Activated CD4-positive, alpha-beta T cell treated with anti-CD3 and anti-CD28 coated beads, Interleukin-2, amount 50 U/mL, for 24 hours (primary cell): ENCODE measurements around the gene TBRG1.
A peak's percentile ranks its signal among the peaks of the same experiment; 100 is the strongest.
"Not testable (repeated sequence)": the region's sequence is repeated elsewhere in the genome, so short reads cannot be mapped to it uniquely, and the experiment has no call there.

ENCODE experiments used
- DNase-seq, 2 donors: peaks; one replicate each; pipeline ENCODE4 v3.0.0-alpha.2; 2020; ENCODE audit warnings: low read depth in 1 of 2, low spot score in 1 of 2

Gene TBRG1, protein sequence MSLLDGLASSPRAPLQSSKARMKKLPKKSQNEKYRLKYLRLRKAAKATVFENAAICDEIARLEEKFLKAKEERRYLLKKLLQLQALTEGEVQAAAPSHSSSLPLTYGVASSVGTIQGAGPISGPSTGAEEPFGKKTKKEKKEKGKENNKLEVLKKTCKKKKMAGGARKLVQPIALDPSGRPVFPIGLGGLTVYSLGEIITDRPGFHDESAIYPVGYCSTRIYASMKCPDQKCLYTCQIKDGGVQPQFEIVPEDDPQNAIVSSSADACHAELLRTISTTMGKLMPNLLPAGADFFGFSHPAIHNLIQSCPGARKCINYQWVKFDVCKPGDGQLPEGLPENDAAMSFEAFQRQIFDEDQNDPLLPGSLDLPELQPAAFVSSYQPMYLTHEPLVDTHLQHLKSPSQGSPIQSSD

DNA sequence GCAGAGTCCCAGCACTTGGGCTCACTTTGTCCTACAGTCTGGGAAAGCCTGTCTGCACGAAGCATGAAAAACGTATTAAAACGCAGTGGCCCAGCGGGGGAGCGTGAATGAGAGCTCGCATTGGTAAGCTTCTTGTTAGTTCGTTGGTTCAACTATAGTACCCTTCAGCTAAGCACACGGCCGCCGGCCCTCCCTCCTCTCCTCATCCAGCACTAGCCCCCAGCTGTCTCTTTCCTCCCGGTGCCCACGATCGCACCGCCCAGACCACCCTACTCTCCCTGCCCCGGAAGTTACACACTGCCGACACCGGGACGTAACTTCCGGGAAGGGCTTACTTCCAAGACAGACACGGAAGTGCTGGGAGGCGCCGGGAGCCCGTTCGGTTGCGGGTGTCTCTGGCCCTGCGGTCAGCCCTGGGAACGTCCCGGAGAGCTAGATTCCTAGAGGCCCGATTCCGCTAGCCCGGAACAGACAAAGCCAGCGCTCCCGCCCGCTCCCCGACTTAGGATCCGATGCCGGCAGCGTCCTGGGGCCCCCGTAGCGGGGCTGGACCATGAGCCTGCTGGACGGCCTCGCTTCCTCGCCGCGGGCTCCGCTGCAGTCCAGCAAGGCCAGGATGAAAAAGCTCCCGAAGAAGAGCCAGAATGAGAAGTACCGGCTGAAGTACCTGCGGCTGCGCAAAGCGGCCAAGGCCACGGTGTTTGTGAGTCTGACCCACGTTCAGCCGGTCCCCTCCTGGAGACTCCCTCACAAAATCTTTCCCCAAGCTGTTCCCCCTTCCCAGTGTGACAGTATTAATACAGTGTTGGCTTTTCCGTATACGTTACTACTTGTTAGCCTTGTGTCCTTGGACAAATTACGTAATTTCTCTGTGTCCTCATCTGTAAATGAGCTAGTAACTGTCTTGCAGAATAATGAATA is at the start of gene TBRG1:
Gene TBRG1 (plus strand): TSS at position 334 of the 921 bp plus-strand sequence. CDS start 220 bp downstream, at position 554.
- peak; percentile 60 to 81 for DNase-seq

DNA sequence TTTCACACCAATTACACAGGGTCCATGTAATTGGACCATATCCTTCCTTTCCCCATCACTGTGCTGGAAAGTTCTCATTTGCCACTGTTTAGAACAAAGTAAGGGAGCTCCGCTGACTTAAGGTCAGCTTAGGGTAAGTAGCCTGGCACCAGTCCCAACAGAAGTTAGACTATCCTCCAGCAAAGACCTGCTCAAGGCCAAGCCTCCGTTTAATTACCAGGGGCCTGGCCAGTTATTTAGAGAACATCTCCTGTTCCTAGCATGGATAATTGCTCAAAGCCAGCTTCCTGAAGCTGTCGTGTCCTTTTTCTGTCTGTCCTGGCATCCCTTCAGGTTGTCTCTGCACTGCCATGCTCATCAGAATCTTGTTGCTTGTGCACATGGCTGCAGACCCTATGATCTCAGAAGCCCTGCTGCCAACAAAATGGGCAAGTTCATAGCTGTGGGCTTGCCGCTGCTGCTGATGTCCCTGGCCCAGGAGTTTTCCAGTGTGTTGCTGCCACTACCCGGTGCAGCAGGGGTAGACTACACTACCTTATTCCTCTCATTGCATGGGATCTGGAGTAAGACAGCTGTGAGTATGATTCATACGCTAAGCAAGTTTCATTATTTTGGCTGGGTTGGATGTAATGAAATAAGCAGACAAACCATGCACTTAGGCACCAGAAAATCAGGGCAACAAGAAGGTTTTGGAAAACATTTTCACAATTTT is 44.8 kb upstream of the TBRG1 start:
- DNase-seq = no peak

GRCh38 chr11:124578761-124579160 is 43.9 kb upstream of the TBRG1 start:
- DNase-seq = no peak

GRCh38 chr11:124581817-124582216 is 40.8 kb upstream of the TBRG1 start:
- DNase-seq = no peak

DNA sequence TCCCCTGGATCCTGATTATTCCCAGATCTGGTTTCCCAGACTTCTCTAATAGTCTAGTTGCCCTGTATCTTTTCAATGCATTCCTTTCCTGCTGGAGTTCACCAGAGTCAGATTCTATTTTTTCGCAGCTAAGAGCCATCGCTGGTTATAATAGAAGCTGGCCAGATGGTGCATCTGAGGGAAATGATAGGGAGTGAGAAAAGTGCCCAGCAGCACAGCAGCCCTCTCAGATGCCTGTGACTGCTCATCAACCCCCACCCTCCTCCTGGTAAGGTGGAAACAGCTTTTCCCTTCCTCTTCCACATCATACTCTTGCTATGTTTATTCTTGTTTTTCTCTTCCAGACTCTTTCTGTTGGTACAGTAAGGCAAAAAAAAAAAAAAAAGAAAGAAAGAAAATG is 40.1 kb upstream of the TBRG1 start:
- no peak for DNase-seq

GRCh38 chr11:124583781-124584180 is 38.9 kb upstream of the TBRG1 start:
- no peak for DNase-seq

DNA sequence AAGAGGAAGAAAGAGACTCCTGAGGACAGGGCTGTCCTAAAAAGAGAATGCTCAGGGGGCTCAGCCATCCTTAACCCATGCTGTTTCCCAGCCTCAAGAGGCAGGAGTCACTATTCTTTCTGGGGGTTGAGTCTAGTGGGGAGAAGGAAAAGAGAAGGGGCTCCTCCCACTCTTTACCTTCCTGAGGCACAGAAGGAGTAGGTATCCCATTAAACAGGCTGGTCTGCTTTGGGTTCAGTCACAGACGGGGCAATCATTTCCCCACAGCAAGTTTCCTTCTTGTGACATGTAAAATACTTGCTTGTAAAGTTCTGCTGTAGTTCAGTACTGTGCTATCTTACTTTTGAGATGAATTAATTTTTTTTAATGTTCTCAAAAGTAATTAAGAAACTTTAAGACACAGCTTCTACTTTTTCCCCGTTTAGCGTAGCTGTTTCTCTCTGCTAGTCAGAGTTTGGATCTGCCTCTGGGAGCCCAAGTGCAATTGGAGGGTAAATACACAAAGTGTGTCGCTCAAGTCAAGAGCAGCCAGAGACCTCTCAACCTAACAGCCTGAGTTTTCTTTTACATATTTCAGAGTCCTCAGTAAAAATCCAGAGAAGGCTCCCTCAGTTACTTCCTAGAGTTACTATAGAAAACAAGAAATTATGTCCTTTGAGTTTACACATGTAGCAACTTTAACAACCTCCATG is 37.8 kb upstream of the TBRG1 start:
- DNase-seq = no peak

- peak in 1 of 2 donors; percentile 34 for DNase-seq
These were observed 36.3 kb upstream of the TBRG1 start for GRCh38 chr11:124586238-124586860.

- no peak for DNase-seq
These were observed 31.2 kb upstream of the TBRG1 start for GRCh38 chr11:124591430-124591829.

DNA sequence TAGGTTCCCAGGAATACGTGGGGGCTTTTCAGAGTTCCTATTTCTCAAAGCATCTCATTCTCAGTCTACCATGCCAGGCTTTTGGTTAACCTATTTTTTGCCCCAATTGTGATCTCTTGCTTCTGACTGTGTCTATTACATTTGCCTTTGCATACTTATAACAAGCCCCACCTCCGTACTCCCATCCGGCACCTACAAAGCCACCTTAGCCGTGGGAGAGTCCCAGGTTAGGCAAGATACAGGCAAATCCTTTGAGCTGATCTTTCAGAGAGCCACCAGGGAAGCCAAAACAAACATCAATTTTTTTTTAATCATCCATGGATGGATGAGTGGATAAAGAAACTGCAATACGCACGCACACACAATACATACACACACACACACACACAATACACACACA is 30.0 kb upstream of the TBRG1 start:
- no peak for DNase-seq

- no peak for DNase-seq
These were observed 27.4 kb upstream of the TBRG1 start for GRCh38 chr11:124595302-124595701.

DNA sequence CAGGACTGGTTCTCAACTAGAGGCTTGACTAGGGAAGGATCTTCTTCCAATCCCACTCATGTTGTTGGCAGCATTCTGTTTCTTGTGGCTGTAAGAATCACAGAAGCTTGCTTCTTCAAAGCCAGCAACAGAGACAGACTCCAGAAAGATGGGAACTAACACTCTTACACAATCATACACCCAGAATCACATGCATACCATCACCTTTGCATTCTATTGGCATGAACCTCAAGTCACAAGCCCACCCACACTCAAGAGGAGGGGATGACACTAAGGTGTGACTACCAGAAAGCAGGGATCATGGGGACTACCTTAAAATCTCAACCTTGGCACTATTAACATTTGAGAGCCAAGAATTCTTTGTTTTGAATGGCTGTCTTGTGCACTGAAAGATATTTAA is 25.0 kb upstream of the TBRG1 start:
- DNase-seq = no peak

DNA sequence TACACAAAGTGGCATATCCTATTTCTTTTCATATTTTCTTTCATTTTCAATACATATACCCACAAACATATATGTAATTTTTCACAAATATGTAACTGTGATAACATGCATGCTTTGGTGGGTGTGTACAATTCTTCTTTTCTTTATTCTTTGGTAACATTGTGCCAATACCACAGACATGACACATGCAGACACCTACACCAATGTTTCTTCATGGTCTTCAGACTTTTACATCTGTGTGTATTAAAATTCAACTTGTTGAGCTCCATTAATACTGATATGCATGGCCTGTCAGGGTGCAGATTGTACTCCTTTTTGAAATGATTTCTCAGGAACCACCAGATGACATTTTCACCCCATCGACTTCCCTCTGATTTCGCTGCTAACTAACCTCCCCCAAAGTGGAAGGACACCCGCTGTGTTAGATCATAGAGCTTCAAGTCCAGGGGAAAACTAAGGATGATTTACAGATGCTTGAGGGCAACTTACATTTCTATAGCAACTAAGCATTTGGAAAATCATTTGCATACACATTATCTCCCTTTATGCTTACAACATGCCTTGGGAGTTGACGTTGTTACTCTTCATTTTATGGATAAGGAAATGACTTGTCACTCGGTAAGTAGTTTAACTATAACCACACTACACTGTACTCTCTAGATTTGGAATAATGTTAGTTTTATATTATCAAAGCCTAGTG is 21.9 kb upstream of the TBRG1 start:
- no peak for DNase-seq

DNA sequence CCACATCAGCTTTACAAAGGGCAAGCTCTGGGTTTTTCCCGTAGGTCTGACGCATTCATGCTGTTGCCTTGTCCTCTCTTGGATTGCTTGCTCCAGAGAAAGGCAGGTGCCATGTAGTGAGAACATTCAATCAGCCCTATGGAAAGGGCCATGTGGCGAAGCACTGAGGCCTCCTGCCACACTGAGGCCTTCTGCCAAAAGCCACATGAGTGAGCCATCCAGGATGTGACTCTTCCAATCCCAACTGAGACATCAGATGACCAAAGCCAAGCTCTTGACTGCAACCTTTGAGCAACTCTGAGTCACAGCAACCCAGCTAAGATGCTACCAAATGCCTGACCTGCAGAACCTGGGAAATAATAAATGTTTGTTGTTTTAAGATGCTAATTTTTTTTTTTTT is 20.5 kb upstream of the TBRG1 start:
- DNase-seq = no peak

- DNase-seq = not testable (repeated sequence)
These were observed 19.9 kb upstream of the TBRG1 start for GRCh38 chr11:124602723-124603122.

- DNase-seq = no peak
These were observed 16.9 kb upstream of the TBRG1 start for GRCh38 chr11:124605719-124606118.

DNA sequence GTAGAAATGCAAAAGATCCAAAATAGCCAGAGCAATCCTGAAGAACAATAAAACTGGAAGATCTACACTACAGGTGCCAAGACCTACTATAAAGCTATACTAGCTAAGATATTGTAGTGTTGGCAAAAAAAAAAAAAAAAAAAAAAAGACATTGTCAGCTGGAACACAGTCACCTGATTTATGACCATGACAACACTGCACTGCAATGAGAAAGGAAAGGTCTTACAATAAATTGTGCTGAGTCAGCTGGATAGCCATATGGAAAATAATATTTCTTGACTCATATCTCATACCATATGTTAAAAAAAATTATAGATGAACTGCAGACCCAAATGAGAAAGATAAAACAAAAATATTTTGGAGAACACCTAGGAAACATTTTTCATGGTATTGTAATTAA is 14.5 kb upstream of the TBRG1 start:
- no peak for DNase-seq

DNA sequence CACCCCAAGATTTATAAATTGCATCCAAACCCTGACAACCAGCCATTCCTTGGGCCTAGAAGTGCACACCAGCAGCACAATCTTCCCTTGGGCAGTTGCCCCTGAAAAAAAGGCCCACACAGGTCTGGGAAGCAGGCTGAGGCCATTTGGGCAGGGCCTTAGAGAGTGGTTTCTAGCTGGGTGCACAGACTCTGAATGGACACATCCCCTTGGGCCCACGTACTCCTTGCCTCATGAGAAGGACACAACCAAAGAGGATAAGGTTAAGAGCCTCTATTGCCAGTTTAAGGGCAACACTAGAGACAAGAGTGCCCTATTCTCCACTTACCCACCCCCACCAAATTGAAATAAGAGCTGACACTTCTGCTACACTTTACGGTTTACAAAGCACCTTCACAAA is 12.4 kb upstream of the TBRG1 start:
- no peak for DNase-seq

DNA sequence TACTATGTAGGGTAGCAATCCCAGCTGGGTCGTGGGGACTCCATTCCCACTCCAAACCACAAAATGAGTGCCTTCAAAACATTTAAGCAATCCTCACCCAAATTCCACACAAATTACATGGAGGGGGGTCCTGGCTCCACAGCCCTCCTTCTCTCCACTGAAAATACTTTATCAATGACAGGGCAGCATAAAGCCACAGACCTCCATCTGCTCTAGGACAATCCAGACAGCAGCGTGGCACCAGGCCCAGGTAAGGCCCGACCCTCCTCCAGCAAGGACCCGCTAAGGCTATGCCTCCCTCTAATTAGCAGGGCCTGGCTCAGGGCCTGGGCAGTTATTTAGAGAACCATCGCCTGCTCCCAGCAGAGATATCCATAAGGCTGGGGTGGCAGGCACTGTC is 11.6 kb upstream of the TBRG1 start, which contains the start of gene PANX3:
Gene PANX3 (plus strand): TSS at position 365 of the 400 bp plus-strand sequence. CDS start 129 bp downstream, outside the sequence.
- no peak for DNase-seq

DNA sequence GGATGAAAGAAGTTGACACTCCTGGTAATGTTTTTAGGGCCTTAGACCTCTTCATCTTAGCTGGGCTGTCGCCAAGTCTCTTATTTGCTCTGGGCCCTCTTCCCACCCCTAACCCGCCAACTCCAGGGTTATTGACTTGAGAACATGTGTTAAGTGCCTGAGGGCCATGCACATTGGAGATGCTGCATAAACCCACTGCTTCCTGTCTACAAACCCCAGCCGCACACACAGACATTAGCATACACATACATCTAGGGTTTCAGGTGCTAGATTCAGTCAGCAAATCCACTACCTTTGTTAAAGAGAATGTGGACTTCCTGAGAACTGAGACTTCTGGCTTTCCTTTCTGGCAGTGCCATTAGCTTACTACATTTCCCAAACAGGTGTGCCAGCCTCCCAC is 10.6 kb upstream of the TBRG1 start:
- DNase-seq = no peak
